ENCODE data around the gene FXR1.

The FXR1 gene

DNA sequence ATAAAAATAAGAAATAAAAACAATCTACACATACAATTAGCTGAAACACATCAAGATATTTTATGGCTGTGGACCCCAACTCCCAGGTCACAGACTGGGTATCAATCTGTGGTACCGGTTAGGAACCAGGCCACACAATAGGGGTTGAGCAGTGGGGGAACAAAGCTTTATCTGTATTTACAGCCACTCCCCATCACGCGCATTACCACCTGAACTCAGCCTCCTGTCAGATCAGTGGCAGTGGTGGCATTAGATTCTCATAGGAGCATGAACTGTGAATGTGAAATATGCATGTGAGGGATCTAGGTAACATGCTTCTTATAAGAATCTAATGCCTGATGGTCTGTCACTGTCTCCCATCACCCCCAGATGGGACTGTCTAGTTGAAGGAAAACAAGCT, 94.8 kb downstream of the FXR1 start:
- DNase-seq (ENCODE audit: low read depth), result no peak

DNA sequence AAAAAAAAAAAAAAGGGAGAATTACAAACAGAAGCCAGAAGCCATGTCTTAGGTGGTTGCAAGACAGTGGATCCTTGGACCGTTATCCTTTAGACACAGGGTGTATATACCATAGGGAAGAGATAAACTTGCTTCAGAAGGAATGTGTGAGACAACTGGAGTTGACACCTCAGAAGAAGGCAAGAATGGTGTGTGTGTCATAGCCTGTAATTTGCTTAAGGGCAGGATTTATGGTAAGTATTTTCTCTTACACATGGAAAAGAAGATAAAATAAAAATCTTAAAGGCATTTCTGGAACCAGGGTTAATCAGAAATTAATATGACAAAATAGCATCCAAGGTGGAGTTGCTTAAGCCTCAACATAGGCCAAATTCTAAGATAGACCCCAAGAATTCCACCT, 96.3 kb downstream of the FXR1 start:
- no peak for DNase-seq (ENCODE audit: low read depth)

DNA sequence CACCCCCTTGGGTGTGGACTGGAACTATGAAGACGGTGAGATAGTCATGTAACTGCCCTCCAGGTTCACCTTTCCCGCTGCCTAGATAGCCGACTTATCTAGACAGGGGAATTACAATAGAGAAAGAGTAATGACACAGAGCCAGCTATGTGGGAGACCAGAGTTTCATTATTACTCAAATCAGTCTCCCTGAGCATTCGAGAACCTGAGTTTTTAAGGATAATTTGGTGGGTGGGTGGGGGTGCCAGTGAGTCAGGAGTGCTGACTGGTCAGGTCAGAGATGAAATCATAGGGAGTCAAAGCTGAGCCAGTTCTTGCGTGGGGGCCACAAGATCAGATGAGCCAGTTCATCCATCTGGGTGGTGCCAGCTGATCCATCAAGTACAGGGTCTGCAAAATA, 96.8 kb downstream of the FXR1 start:
- no peak for DNase-seq (ENCODE audit: low read depth)

DNA sequence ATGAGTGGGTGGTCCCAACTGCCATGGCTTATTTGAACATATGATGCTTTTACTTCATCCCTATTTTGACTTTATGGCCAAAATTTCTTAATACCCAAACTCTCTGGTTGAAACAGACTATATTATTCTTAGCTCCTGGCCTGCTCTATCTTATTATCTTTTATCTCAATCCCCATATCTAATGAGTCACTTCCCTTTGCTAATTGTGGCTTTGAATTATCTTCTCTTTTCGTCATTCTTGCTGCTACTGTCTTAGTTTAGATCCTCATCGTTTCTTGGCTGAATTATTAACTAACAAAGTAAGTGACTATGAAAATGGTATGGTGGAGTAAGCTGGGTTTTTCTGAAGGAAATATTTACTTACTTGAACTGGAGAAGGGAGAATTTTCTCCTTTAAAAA, 105.2 kb downstream of the FXR1 start:
- no peak for DNase-seq (ENCODE audit: low read depth)

DNA sequence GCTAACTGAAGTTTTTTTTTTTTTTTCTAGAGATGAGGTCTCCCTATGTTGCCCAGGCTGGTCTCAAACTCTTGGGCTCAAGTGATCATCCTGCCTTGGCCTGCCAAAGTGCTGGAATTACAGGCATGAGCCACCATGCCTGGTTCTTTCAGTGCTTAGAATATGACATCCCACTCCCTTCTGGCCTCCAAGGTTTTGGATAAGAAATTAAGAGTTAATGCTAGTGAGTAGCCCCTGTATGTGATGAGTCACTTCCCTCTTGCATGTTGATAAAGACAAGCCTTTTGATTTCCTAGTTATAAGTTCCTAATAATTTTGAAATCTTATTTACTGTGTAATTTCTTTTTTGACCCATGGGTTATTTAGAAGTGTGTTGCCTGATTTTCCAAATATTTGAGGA, 112.7 kb downstream of the FXR1 start:
- DNase-seq (ENCODE audit: low read depth), result no peak

DNA sequence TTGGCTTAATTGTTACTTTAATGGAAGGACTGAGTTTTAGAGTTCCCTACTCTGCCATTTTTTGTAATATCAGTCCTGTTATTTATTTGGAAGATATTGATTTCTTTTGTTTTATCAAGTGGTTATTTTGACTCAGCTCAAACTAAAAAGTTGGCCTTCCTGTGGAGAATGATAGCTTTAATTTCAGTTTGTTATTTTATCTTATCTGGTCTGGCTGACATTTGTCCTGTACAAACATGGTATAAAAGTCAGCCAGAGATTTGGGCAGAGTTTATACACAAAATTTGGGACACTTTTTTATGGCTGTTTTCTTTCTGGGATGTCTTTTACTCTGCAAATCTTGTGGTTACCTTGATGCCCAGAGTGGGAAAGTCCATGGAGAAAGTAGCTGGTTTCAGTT, 118.5 kb downstream of the FXR1 start:
- DNase-seq (ENCODE audit: low read depth), result no peak

Measured in fibroblast of the conjunctiva (primary cell).